ENCODE data around the gene CNIH4.

DNA sequence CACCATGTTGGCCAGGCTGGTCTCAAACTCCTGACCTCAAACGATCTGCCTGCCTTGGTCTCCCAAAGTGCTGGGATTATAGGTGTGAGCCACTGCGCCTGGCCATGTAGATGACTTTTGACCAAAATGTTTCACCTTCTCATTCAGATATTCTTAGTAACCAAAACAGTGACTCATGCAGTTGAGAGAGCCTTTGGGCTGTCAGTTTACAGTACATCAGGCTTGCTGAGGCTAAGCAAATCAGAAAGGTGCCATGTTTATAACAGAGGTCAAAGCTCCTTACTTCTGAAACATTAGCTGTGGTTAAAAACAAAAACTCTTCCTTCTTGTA, 21.0 kb downstream of the CNIH4 start:
- TF ChIP-seq, protein P1, sequence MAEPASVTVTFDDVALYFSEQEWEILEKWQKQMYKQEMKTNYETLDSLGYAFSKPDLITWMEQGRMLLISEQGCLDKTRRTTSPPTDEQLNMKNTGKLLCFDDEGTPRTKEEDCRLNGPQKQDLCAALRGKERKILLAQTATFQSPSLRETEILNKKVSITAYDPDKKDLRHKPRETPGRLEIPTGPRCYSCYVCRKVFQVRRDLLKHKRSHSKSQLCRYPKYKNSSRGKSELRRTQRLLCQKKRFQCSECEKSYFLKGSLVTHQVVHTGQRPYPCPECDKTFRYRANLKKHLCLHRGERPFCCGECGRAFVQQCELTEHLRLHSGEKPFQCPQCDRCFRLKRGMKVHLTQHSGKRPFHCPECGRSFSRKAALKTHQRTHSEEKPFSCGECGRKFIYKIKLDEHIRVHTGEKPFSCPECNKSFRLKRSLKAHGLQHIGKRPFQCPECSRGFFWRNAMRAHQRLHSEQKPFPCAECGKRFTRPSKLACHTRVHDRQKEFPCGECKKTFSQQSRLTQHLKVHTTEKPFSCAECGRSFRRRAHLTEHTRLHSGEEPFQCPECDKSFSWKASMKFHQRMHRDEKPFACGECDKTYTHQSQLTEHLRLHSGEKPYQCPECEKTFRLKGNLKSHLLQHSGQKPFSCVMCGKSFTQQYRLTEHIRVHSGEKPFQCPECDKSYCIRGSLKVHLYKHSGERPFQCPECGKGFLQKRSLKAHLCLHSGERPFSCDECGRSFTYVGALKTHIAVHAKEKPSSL (CRISPR knock-in tag; conservative IDR thresholded peaks at IDR 0.05), result no peak
- TF ChIP-seq, protein P2, sequence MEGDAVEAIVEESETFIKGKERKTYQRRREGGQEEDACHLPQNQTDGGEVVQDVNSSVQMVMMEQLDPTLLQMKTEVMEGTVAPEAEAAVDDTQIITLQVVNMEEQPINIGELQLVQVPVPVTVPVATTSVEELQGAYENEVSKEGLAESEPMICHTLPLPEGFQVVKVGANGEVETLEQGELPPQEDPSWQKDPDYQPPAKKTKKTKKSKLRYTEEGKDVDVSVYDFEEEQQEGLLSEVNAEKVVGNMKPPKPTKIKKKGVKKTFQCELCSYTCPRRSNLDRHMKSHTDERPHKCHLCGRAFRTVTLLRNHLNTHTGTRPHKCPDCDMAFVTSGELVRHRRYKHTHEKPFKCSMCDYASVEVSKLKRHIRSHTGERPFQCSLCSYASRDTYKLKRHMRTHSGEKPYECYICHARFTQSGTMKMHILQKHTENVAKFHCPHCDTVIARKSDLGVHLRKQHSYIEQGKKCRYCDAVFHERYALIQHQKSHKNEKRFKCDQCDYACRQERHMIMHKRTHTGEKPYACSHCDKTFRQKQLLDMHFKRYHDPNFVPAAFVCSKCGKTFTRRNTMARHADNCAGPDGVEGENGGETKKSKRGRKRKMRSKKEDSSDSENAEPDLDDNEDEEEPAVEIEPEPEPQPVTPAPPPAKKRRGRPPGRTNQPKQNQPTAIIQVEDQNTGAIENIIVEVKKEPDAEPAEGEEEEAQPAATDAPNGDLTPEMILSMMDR (IDR thresholded peaks at IDR 0.05), result no peak
- no peak for TF ChIP-seq OVOL2 (CRISPR knock-in tag; IDR thresholded peaks at IDR 0.05; ENCODE audit: borderline replicate concordance)
- TF ChIP-seq, protein P3, sequence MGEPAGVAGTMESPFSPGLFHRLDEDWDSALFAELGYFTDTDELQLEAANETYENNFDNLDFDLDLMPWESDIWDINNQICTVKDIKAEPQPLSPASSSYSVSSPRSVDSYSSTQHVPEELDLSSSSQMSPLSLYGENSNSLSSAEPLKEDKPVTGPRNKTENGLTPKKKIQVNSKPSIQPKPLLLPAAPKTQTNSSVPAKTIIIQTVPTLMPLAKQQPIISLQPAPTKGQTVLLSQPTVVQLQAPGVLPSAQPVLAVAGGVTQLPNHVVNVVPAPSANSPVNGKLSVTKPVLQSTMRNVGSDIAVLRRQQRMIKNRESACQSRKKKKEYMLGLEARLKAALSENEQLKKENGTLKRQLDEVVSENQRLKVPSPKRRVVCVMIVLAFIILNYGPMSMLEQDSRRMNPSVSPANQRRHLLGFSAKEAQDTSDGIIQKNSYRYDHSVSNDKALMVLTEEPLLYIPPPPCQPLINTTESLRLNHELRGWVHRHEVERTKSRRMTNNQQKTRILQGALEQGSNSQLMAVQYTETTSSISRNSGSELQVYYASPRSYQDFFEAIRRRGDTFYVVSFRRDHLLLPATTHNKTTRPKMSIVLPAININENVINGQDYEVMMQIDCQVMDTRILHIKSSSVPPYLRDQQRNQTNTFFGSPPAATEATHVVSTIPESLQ (CRISPR knock-in tag; IDR thresholded peaks at IDR 0.05), result no peak
- TF ChIP-seq, protein P4, sequence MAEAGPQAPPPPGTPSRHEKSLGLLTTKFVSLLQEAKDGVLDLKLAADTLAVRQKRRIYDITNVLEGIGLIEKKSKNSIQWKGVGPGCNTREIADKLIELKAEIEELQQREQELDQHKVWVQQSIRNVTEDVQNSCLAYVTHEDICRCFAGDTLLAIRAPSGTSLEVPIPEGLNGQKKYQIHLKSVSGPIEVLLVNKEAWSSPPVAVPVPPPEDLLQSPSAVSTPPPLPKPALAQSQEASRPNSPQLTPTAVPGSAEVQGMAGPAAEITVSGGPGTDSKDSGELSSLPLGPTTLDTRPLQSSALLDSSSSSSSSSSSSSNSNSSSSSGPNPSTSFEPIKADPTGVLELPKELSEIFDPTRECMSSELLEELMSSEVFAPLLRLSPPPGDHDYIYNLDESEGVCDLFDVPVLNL (CRISPR knock-in tag; IDR thresholded peaks at IDR 0.05; ENCODE audit: borderline replicate concordance, low read depth), result no peak
- TF ChIP-seq SMAD4 (CRISPR knock-in tag; IDR thresholded peaks at IDR 0.05), result no peak
- no peak for TF ChIP-seq TEAD4 (CRISPR knock-in tag; IDR thresholded peaks at IDR 0.05)
